ENCODE data around the gene MPP2.

Gene MPP2

DNA sequence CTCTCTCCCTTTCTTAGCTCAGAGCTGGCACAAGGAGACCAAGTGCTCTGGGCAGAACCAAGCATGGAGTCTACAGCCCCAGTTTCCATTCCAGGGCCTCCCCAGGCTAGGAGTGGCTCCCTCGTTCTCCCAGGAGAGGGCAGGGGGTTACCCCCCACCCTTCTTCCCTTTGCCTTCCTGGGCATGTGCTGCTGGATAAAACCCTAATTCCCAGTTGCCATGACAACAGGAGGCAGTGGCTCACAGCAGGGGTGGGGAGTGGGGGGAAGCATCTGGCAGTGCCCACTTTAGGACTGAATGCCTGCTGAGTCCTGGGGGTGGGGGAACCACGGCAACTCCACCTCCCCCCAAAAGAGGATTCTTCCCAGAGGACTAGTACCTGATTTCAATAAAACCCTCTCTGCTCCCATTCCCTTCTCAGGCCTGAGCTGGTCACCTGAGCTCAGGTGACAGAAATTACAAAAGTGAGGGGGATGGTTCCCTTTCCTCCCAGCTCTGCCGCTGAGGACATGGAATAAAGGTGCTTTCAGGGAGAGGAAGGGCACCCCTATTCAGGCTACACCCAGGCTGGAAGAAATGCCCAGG, 1.8 kb downstream of the MPP2 start:
- Histone ChIP-seq H3K36me3 (no peaks in the 10 kb centered on the region), H3K27me3 (ENCODE audit: insufficient read depth, low read depth, severe bottlenecking) (peaks cover 54% of the 10 kb centered on the region), H3K4me3 (ENCODE audit: low read depth, low read length) (peak overlapping the region; percentile 73), H3K27ac (no peak overlapping the region), H3K9me3 (ENCODE audit: severe bottlenecking) (no peaks in the 10 kb centered on the region)
- no peak for TF ChIP-seq CTCF (IDR thresholded peaks at IDR 0.05; ENCODE audit: low read depth, low read length)
- peak; percentile 62 for DNase-seq

DNA sequence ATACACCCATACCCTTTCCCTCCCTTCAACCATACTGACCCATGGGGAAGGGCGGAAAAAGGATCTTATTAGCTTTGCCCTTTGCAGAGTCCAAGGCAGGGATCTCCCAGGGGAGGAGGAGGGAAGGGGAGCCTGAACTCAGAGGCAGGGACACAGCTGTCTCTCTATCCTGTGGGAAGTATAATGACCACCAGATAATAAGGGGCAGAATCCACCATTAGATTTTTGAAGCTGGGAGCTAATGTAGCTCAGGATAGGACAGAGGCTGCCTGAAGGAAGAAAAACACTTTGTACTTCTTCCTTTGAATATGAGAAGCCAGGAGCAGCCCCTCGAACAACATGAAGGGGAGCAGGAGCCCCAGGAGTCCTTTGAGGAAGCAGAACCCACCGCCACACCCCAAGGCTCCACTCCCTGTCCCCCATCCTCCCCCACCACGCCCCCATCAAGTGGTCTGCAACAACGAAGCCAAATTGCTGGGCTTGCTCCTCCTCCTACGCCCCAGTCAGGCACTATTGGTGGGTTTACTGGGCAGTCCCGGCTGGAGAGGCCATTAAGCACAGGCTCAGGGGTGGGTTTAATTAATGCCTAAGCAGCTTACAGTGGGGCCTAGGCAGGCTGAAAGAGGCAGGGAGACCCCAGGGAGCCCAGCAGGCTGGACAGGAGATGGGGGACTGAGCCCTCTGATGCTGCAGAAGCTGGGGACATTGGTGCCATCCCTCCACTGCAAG, 5.3 kb downstream of the MPP2 start:
- Histone ChIP-seq H3K4me3 (ENCODE audit: low read depth, low read length) (no peak overlapping the region), H3K9me3 (ENCODE audit: severe bottlenecking) (no peaks in the 10 kb centered on the region), H3K36me3 (no peaks in the 10 kb centered on the region), H3K27ac (no peak overlapping the region; the same call in 1 of the 2 replicates), H3K27me3 (ENCODE audit: insufficient read depth, low read depth, severe bottlenecking) (peaks cover 22% of the 10 kb centered on the region)
- DNase-seq: peak; percentile 80
- no peak for TF ChIP-seq CTCF (IDR thresholded peaks at IDR 0.05; ENCODE audit: low read depth, low read length)

GRCh38 chr17:43900858-43901754, 6.2 kb downstream of the MPP2 start:
- Histone ChIP-seq H3K9me3 (ENCODE audit: severe bottlenecking) (no peaks in the 10 kb centered on the region), H3K4me3 (ENCODE audit: low read depth, low read length) (peak overlapping the region; percentile 67), H3K27me3 (ENCODE audit: insufficient read depth, low read depth, severe bottlenecking) (peaks cover 14% of the 10 kb centered on the region), H3K27ac (no peak overlapping the region), H3K36me3 (no peaks in the 10 kb centered on the region)
- TF ChIP-seq CTCF (IDR thresholded peaks at IDR 0.05; ENCODE audit: low read depth, low read length): no peak
- DNase-seq: no peak

- Histone ChIP-seq H3K27me3 (ENCODE audit: insufficient read depth, low read depth, severe bottlenecking) (peaks cover 6% of the 10 kb centered on the region), H3K36me3 (no peaks in the 10 kb centered on the region; the same call in 1 of the 2 replicates), H3K27ac (peak overlapping the region; percentile 45), H3K9me3 (ENCODE audit: severe bottlenecking) (no peaks in the 10 kb centered on the region), H3K4me3 (ENCODE audit: low read depth, low read length) (peak overlapping the region; percentile 67)
- TF ChIP-seq CTCF (IDR thresholded peaks at IDR 0.05; ENCODE audit: low read depth, low read length): no peak
- peak; percentile 96 for DNase-seq
Observed at GRCh38 chr17:43900183-43900857, 7.0 kb downstream of the MPP2 start.

- no peak for DNase-seq
- H3K27ac ChIP-seq: no peak overlapping the region
- H3K27me3 ChIP-seq (ENCODE audit: insufficient read depth, low read depth, severe bottlenecking): no peaks in the 10 kb centered on the region
- H3K4me3 ChIP-seq (ENCODE audit: low read depth, low read length): no peak overlapping the region
- no peaks in the 10 kb centered on the region for H3K9me3 ChIP-seq (ENCODE audit: severe bottlenecking)
- no peak for TF ChIP-seq CTCF (IDR thresholded peaks at IDR 0.05; ENCODE audit: low read depth, low read length)
- no peaks in the 10 kb centered on the region; the same call in 1 of the 2 replicates for H3K36me3 ChIP-seq
Observed at GRCh38 chr17:43898446-43898845, 8.9 kb downstream of the MPP2 start.

All from WERI-Rb-1 (cell line).